ENCODE data around the gene OTOF. TPM values are rescaled to one million over a fixed set of nuclear protein-coding genes. Genes with fewer than 3 reads are reported as not detected.
A peak's percentile ranks its signal among the peaks of the same experiment; 100 is the strongest.
"Not testable (repeated sequence)": the region's sequence is repeated elsewhere in the genome, so short reads cannot be mapped to it uniquely, and the experiment has no call there.

OTOF gene
- total RNA-seq, 1 donor from 2014 or later, result 8.1 TPM

DNA sequence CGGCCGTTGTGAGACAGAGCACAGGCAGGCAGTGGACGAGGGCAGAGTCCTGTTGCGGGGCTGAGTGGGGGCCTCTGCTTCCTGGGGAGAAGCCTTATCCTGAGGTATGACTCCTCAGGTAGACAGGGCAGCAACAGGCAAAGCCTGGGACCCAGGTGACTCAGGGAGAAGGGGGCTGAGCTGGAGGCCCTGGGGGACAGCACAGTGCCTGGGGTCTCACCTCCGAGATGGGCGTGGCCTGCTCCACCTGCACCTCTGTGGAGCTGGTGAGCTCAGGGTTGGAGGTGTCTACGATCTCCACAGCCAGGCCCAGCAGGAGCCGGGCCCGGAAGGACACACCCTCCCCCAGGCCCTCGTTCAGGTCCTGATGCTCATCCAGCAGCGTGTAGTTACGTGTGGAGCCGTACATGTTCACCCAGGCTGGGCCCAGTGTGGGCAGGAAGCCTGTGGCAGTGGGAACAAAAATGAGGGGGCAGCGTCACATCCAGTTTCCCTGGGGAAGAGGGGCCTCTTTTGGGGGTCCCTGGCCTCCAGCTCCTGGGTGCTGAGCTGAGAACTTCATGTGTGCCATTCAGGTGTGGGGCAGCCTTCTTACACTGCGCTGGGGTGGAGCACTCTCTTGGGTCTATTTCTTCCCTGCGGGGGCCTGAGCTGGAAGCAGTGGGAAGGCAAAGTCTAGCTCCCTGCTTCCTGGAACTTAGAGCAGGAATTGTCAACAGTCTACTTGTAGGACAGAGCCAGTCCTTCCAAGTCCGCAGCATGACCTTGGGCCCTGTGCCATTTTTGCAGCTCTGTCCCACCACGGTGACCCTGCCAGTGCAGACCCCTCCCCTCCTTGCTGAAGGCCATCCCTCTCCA lies 2.9 kb upstream of the OTOF start:
- DNase-seq (ENCODE audit: low read depth in 2 of 2), result no peak

DNA sequence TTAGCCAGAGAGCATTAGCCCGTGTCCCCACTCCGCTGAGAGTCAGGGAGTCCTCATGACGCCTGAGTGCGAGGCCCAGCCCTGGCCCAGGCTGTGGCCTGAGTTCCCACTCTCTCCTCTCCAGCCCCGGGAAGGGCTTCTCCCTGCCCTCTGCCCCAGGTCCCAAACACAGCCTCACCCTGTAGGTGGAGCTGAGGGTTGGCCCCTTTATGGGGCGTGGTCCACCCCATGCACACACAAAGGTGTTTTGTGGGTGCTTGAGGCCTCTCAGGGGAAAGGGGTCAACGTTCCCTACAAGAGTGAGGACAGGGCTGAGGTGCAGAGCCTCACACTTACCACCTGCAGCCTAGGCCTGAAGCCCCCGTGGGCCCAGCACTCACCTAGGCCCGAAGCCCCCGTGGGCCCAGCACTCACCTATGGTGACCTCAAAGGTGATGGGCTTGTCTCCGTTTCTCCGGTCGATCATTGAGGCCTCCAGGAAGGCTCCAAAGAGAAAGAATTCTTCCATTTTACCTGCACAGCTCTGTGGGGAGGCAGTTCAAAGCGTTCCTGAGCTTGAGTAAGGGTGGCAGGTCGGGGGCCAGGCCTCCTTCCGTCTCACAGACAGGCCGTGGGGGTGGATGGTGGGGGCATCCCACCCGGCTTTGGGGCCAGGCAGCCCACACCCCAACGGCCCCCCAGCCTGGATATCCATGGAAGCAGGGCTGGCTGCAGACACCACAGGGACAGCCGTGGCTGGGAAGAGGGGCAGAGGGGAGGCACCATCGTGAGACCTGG lies 2.1 kb upstream of the OTOF start:
- no peak for DNase-seq (ENCODE audit: low read depth in 2 of 2)

DNA sequence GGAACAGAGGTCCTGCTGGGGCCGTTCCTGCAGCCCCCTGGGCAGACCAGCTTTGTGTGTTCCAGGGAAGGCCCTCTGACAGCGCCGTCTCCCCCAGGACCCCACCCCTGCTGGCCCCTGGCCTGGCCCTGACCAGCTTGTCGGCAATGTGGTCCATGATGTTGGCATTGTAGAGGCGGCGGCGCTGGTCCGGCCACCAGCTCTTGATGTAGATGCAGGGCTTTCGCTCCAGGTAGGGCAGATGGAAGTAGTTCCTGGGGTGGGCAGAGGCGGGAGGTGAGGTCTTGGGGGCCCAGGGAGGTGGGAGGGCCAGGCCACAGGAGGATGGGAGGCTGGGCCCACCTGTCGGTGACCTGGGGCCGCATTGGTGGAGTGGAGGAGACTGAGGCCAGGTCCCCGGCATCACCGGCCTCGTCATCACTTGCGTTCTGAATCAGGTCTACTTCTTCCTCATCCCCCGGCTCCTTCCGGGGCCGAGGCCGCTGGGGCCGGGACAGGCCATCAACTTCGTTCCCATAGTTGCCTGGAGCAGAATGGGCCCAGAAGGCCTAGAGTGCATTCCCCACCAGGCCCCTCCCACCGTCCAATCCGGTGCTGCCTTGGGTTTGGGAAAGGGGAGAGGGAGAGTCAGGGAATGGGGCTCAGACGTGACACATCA lies 1.3 kb upstream of the OTOF start:
- DNase-seq (ENCODE audit: low read depth in 2 of 2), result no peak

GRCh38 chr2:26478366-26478765 lies 442 bp upstream of the OTOF start:
- DNase-seq (ENCODE audit: low read depth in 2 of 2), result no peak

DNA sequence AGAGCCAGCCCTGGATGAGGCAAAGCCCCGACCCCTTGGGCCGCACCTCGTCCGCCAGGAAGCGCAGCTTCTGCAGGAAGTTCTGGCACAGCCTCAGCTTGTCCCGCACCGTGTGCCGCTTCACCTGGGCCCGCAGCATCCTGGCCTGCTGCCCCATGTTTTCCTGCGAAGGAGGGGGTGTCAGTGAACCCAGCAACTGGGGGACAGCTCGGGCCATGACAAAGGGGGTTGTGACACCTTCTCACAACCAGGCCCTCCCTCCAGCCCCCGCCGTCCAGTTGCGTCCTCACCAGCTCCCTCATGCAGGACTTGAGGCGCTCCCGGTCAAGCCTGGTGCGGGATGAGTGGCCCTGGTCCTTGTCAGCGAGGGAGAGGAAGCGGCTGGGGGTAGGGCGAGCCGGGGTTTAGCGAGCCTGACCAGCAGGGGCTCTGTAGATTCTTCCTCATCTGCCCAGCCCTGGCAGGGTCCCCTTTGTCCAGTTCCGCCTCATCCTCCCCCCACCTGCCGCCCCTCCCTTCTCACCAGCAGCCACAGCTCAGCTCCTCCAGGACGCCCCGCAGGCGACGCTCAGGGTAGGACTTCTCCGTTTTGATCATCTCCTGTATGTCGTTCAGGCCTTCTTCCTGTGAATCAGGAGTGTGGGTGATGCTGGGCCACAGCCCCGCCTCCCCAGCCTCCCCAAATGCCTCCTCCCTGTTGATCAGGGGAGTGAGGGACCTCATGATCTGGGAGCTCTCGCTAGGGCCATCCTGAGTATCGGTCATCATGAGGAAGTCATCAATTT lies 606 bp downstream of the OTOF start:
- DNase-seq (ENCODE audit: low read depth in 2 of 2), result peak in 1 of 2 donors; percentile 32

DNA sequence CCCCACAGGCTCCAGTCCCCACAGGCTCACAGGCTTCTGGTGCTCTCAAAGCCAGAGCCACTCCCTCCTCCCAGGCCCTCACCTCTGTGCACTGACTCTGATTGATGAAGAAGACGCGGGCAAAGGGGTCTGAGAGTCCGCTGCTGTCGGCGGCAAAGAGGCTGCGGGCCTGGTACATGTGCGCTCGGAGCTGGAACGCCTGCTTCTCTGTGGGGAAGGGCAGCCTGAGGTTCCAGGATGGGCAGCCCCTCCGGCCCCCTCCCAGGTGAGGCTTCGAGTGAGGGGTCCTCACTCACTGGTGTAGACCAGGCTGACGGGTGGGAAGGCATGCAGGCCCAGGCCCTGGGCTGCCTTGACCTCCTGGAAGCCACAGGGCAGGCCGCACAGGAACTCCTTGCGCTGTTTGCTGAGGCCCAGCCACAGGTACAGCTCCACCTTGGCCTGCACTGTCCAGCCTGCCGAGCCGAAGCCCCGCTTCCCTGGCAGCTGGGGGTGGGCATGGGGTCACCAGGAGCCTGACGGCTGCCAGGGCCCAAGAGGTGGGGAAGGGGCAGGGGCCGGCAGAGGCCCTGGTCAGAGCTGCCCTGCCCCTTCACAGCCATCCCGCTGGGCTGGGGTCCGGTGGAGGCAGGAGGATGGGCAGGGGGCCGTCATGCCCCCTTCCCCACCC lies 2.0 kb downstream of the OTOF start:
- no peak for DNase-seq (ENCODE audit: low read depth in 2 of 2)

DNA sequence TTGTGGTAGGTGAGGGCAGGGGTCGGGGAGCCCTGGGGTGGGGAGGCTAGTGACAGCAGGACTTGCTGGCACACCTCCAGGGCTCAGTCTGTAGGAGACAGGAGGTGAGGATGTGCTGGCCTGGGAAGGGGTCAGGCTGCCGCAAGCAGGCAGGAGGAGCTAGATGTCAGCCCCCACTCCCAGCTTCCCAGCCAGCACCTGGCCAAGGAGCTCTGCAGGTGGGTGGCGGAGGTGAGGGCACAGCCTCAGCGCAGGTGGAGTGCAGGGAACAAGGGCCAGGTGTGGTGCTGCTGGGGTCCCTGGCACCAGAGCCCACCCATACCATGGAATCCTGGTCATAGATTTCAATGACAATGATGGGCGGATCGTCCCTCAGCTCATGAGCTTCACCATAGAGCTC lies 2.9 kb downstream of the OTOF start:
- no peak for DNase-seq (ENCODE audit: low read depth in 2 of 2)

DNA sequence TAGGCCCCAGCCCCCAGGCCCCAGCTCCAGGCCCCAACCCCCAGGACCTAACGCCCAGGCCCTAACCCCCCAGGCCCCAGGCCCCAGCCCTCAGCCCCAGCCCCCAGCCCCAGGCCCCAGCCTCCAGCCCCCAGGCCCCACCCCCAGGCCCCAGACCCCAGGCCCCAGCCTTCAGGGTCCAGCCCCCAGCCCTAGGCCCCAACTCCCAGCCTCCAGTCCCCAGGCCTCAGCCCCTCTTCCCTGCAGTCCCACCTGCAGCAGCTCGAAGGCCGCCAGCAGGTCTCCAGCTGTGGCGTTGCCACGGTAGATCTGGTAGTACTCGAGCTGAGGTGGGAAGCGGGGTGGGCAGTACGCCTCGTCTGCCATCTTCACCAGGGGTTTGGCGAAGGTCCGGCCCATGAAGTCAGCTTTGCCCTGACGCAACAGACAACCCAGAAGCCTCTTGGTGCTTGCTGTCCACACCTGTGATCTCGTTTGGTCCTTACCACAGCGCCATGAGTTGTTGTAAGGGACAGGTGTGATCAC lies 3.6 kb downstream of the OTOF start:
- DNase-seq (ENCODE audit: low read depth in 2 of 2), result no peak

DNA sequence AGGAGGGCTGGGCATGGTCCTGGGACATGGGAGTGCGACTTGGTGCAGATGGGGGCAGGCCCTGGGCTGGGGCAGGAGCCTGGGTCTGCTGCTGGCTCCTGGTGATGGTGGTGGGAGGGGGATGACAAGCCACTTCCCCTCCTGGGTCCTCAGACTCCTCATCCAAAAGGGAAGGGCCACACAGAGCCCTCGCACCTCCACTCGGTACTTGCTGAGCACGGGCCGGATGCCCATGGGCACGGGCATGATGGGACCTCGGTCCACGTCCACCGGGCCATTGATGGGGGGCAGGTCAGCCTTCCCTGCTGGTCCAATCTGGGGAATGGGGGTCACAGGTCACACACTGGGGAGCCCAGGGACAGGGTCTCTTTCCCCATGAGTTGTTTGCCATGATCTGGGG lies 4.1 kb downstream of the OTOF start:
- DNase-seq (ENCODE audit: low read depth in 2 of 2), result no peak

DNA sequence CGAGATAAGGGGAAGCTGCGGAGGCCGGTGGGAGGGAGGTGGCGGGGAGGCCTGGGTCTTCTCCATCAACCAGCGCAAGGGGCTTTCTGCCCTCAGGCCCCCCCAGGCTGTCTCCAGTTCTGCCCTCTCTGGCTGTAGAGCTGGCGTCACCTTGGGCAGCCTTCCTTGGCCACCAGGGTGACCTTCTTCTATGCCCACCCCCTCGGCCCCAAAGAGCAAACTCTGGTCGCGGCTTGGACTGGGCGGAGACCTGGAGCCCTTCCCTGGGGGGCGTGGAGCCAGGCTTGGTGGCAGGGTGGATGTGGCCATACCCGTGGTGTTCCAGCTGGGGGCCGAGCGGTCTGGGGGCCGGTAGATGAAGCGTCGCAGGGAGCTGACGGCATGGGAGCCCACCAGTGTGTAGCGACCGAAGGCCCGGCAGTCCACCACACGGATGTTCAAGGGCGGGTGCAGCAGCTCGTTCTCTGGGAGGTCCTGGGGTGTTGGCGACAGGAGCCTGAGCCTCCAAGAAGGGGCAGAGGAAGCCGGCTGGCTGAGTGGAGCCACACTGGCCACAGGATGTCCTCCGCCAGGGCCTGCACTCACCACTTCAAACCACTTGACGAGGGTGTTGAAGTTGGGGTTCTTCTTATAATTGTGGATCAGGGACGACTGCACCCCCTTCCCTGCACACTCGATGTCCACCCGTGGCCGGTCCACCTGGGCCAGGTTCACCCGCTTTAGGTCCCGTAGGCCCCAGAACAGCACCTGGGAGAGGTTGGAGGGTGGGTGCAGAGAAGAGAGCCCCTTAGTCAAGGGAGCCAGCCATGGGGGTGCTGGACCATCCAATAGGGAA lies 4.9 kb downstream of the OTOF start:
- no peak for DNase-seq (ENCODE audit: low read depth in 2 of 2)

DNA sequence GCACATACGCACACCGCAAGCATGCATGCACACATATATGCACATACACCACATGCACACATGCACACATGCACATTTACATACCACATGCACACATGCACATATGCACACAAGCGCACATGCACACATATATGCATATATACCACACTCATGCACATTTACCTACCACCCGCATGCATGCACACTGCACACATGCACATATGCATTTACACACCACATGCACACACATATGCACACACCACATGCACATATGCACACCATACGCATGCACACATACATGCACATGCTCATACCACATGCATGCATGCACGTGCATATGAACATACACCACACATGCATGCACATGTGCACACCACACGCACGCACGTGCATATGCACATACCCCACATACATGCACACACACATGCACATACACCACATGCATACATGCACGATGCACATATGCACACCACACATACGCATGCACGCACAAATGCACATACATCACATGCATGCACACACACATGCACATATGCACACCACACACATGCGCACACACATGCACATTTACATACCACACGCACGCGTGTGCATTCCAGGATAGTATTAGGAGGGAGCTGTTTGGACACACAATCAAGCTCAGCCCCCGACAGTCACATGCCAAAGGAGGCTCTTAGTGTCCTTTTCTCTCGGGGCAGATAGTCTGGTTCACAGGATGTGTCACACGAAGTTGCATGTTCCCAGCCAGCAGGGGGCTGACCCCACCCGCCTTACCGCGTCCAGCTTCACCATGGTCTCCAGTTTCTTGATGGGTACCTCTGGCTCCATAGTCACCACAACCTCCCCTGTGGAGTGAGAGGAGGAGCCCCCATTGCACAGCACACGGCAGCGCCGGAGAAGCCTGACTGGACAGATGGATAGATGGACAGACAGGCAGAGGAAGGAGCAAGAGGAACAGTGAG lies 5.9 kb downstream of the OTOF start:
- peak in 1 of 2 donors; percentile 59 for DNase-seq (ENCODE audit: low read depth in 2 of 2)

- DNase-seq (ENCODE audit: low read depth in 2 of 2), result no peak
These were observed 6.6 kb downstream of the OTOF start for GRCh38 chr2:26471289-26471688.

DNA sequence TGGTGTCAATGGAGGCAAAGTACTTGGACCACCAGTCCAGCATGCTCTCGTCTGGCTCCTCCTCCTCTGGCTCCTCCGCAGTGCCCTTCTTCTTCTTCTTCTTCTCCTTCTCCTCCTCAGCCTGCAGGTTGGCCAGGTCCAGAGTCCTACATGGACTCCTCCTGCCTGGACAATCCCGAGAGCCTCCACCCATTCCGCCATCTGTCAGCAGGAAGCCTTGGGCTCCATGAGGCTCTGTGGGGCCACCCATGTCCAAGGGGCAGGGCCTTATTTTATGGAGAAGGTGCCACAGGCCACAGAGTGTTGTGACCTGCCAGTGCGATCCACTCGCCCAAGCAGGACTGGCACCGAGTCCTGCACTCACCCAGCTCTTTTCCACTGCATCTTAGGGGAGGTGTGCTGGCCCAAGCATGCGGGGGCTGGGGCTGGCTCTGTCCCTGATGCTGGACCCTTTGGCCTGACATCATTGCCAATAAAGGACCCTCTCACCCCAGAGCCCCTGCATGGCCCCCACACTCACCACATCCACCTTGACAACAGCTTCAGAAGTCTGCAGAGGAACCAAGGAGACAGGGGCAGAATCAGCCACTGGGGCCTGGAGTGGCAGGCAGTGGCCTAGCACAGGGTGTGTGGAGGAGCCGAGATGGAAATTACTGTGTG lies 7.2 kb downstream of the OTOF start:
- DNase-seq (ENCODE audit: low read depth in 2 of 2), result no peak

- no peak for DNase-seq (ENCODE audit: low read depth in 2 of 2)
These were observed 8.0 kb downstream of the OTOF start for GRCh38 chr2:26469955-26470354.

DNA sequence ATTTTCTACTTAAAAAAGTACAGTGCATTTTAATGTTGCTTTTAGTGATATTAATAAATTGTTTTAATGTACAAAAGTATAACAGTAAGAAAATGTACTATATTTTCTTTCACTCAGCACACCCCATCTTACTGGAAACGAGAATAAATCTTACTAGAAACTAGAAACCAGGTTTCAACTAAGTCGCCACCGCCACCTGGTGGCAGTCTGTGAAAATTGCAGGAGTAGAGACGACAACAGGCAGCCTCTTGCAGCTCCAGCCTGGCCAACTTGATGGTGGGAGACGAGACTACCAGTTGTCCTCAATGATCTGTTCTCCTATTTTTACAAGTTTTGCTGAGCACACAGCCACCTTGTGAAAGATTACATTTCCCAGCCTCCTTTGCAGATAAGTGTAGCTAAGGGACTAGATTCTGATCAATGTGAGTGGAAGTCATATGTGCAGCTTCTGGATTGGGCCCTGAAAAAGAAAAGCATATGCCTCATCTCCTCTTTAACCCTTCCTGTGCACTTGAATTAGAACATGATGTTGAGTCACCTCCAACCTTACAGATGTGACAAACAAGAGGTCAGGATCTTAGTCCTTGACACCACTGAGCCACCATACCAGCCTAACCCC lies 8.7 kb downstream of the OTOF start:
- DNase-seq (ENCODE audit: low read depth in 2 of 2), result peak; percentile 71 to 79

DNA sequence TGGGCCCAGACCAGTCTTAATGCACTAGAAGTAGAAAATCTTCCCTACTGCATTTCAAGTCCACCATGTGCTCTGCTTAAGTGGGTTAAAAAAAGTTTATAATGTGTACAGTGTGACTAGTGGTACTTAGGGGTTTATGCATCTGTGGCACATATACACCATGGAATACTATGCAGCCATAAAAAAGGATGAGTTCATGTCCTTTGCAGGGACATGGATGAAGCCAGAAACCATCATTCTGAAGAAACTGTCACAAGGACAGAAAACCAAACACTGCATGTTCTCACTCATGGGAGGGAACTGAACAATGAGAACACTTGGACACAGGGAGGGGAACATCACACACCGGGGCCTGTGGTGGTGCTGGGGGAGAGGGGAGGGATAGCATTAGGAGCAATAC lies 9.4 kb downstream of the OTOF start:
- DNase-seq (ENCODE audit: low read depth in 2 of 2), result not testable (repeated sequence)

- no peak for DNase-seq (ENCODE audit: low read depth in 2 of 2)
These were observed 11.1 kb downstream of the OTOF start for GRCh38 chr2:26466662-26467310.

Measured in lung microvascular endothelial cell (primary cell).